WERI-Rb-1 (cell line): ENCODE measurements around the gene MBD5.

Source experiments
- DNase-seq: peaks from one replicate; pipeline ENCODE4 v3.0.0-alpha.2; 2020
- H3K27ac ChIP-seq: fragments of 250-450 bp; sonication (Bioruptor Pico); 2 replicates; pipeline ENCODE4 v1.5.1; 2020; ENCODE audit warnings: mild to moderate bottlenecking, moderate library complexity
- H3K27me3 ChIP-seq: fragments of 250-450 bp; sonication (Bioruptor Pico); 2 replicates; pipeline ENCODE4 v1.5.1; 2021; ENCODE audit warnings: mild to moderate bottlenecking, low read depth, moderate library complexity; ENCODE audit not compliant: insufficient read depth, severe bottlenecking
- H3K36me3 ChIP-seq: fragments of 250-450 bp; sonication (Bioruptor Pico); 2 replicates; pipeline ENCODE4 v1.5.1; 2020; ENCODE audit warnings: mild to moderate bottlenecking, moderate library complexity
- H3K4me3 ChIP-seq: 2 replicates; pipeline ENCODE4 v1.5.1; 2011; ENCODE audit warnings: low read depth, mild to moderate bottlenecking, control low read depth, low read length
- H3K9me3 ChIP-seq: fragments of 250-450 bp; sonication (Bioruptor Pico); 2 replicates; pipeline ENCODE4 v1.5.1; 2021; ENCODE audit warnings: mild to moderate bottlenecking, moderate library complexity; ENCODE audit not compliant: severe bottlenecking
- CTCF ChIP-seq: IDR thresholded peaks from 2 replicates; pipeline ENCODE4 v1.5.1; 2011; ENCODE audit warnings: low read depth, mild to moderate bottlenecking, control low read depth, inconsistent platforms, low read length

Gene MBD5

DNA sequence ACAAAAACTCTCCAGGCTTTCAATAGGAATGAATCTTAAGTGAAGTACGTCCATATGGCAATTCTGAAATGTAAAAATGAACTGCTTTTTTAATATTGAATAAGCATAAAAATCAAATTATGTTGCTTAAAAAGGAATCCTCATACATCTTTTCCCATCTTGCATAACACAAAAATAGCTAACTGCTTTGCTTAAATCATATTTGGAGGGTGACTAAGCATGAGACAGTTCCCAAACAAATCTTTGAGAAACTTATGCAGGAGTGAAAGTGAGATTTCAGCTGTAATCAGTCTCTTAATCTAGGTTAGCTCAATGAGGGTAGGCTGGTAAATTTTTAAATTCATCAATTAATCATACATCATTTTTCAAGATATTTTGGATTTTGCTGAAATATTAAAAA lies 111.5 kb downstream of the MBD5 start:
- Histone ChIP-seq H3K27me3 (no peaks in the 10 kb centered on the region), H3K27ac (no peak overlapping the region)
- DNase-seq = no peak

DNA sequence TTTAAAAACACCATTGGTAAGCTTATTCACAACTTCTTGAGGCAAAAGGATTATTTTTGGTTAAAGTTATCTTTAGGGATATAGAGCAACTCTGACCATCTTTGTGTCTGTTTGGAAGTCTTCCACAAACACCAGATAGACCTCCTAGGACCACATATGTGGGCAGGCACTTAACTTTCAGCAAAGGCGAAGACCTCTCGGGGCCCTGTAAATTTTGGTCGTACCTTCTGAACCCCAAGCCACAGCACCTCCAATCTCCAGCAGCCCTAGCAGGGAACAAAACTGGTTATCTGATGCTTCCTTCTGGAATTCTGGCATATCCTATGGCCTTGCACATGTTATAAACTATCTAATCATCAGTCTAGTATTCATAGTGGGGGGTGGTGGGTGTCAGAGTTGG lies 114.8 kb downstream of the MBD5 start:
- Histone ChIP-seq H3K9me3 (no peaks in the 10 kb centered on the region), H3K27me3 (no peaks in the 10 kb centered on the region), H3K27ac (no peak overlapping the region), H3K4me3 (no peak overlapping the region), H3K36me3 (no peaks in the 10 kb centered on the region)
- DNase-seq = no peak
- no peak for TF ChIP-seq CTCF

More for the DNA sequence above, 111.5 kb downstream of the MBD5 start:
- no peak for TF ChIP-seq CTCF
- Histone ChIP-seq H3K9me3 (no peaks in the 10 kb centered on the region), H3K4me3 (no peak overlapping the region), H3K36me3 (no peaks in the 10 kb centered on the region)

DNA sequence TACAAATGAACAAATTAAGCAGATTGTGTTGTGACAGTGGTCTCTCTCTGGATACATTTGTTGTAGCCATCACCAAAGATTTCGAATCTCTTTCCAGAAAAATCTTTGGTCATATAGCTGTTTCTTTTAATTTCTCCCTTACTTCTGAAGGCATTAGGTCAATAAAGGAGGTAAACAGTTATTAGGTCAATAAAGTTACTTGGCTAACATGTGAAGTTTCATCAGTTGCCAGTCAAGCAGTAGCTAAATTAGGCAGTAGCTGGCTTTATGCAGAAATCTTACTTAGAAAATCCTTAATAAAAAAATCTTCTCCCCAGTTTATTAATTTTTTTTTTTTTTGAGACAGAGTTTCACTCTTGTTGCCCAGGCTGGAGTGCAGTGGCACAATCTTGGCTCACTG lies 115.5 kb downstream of the MBD5 start:
- TF ChIP-seq CTCF = no peak
- no peak overlapping the region for H3K27ac ChIP-seq
- H3K36me3 ChIP-seq = no peaks in the 10 kb centered on the region
- H3K27me3 ChIP-seq = no peaks in the 10 kb centered on the region
- DNase-seq = no peak
- no peaks in the 10 kb centered on the region for H3K9me3 ChIP-seq
- no peak overlapping the region for H3K4me3 ChIP-seq

GRCh38 chr2:148161909-148162435 lies 141.1 kb downstream of the MBD5 start:
- no peaks in the 10 kb centered on the region for H3K27me3 ChIP-seq
- H3K9me3 ChIP-seq = no peaks in the 10 kb centered on the region
- no peak for DNase-seq
- no peak overlapping the region for H3K27ac ChIP-seq
- no peak for TF ChIP-seq CTCF
- H3K4me3 ChIP-seq = no peak overlapping the region
- H3K36me3 ChIP-seq = no peaks in the 10 kb centered on the region

GRCh38 chr2:148162871-148163270 lies 142.0 kb downstream of the MBD5 start:
- Histone ChIP-seq H3K27ac (no peak overlapping the region), H3K27me3 (no peaks in the 10 kb centered on the region), H3K4me3 (no peak overlapping the region), H3K36me3 (no peaks in the 10 kb centered on the region), H3K9me3 (no peaks in the 10 kb centered on the region)
- no peak for DNase-seq
- TF ChIP-seq CTCF = no peak

DNA sequence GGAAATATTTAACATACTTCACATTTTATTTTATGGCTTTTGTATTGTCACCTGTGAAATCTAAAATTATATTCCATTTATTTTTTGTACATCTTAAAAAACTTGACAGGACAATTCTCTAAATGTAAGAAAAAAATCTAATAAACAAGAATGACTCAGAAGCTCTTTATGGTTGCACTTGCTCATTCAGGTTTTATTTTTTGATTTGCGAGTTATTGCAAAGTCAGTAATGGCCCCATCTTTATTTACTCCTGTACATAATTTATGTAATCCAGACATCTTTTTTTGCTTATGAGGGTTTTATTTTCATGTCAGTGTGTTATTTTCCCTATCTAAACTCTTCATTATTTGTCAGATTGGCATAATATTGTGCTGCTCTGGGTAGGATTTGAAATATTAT lies 145.1 kb downstream of the MBD5 start:
- Histone ChIP-seq H3K9me3 (no peaks in the 10 kb centered on the region), H3K27ac (no peak overlapping the region), H3K36me3 (no peaks in the 10 kb centered on the region), H3K4me3 (no peak overlapping the region), H3K27me3 (no peaks in the 10 kb centered on the region)
- TF ChIP-seq CTCF = no peak
- no peak for DNase-seq
